PFSK-1 (cell line): ENCODE data around the gene HTT.

Source experiments
- FOXP2 ChIP-seq: optimal IDR thresholded peaks from 2 replicates; pipeline ENCODE3; 2011; ENCODE audit warnings: borderline replicate concordance, control low read depth, inconsistent platforms; ENCODE audit not compliant: insufficient read depth; ENCODE audit errors: extremely low read length, extremely low read depth
- POLR2AphosphoS5 ChIP-seq: IDR thresholded peaks from 2 replicates; pipeline ENCODE4 v1.6.1; 2012; ENCODE audit warnings: low read depth, mild to moderate bottlenecking, control low read depth, low read length, moderate library complexity
- REST ChIP-seq, 2 experiments: IDR thresholded peaks; 2 replicates each; pipeline versions ENCODE4 v1.6.1 to v1.8.0; 2011 to 2012; ENCODE audit warnings: low read depth in 2 of 2, low read length in 2 of 2, control low read depth in 1 of 2, inconsistent platforms in 1 of 2, mild to moderate bottlenecking in 1 of 2, moderate library complexity in 1 of 2; ENCODE audit not compliant: insufficient read depth in 1 of 2
- SIN3A ChIP-seq: IDR thresholded peaks from 2 replicates; pipeline ENCODE4 v1.6.1; 2012; ENCODE audit warnings: mild to moderate bottlenecking, low read length, moderate library complexity, borderline replicate concordance; ENCODE audit not compliant: insufficient read depth
- TAF1 ChIP-seq: IDR thresholded peaks from 2 replicates; pipeline ENCODE4 v1.6.1; 2012; ENCODE audit warnings: low read length, control low read depth, borderline replicate concordance; ENCODE audit not compliant: insufficient read depth

GRCh38 chr4:3192188-3192587, 117.7 kb downstream of the HTT start:
- no peak for TF ChIP-seq TAF1
- no peak for TF ChIP-seq REST (IDR thresholded peaks at IDR 0.05; ENCODE audit: insufficient read depth in 1 of 2, low read depth in 2 of 2, low read length in 2 of 2)
- no peak for TF ChIP-seq POLR2AphosphoS5
- TF ChIP-seq SIN3A, result no peak
- TF ChIP-seq FOXP2, result no peak
